ENCODE results near the gene OAS1.
A peak's percentile ranks its signal among the peaks of the same experiment; 100 is the strongest.

OAS1 gene

GRCh38 chr12:112898380-112898779, 8.4 kb upstream of the OAS1 start:
- Histone ChIP-seq H3K4me3 (ENCODE audit: low read depth, low read length) (no peak overlapping the region), H3K4me1 (ENCODE audit: control insufficient read depth, insufficient read depth, low read length) (no peaks in the 10 kb centered on the region), H3K9me3 (ENCODE audit: control insufficient read depth, insufficient read depth, low read depth, low read length) (no peaks in the 10 kb centered on the region), H3K36me3 (ENCODE audit: control insufficient read depth in 2 of 2, insufficient read depth in 1 of 2, low read length in 2 of 2) (no peaks in the 10 kb centered on the region), H3K27ac (ENCODE audit: extremely low read depth, low read depth, low read length) (no peak overlapping the region)
- POLR2A ChIA-PET: no interaction called here
- no peak for TF ChIP-seq OVOL3 (tag by site-specific recombination; IDR thresholded peaks at IDR 0.05)
- no peak for TF ChIP-seq ZBTB8A (tag by site-specific recombination; IDR thresholded peaks at IDR 0.05)
- CTCF ChIA-PET: interaction anchor here (0.9 to 1.0 kb wide), 2 partner anchors 34 to 95 kb away, joined by 3 read pairs; no protein-coding TSS in a partner anchor

- H3K27ac ChIP-seq (ENCODE audit: extremely low read depth, low read depth, low read length): no peak overlapping the region
- no peak overlapping the region for H3K4me3 ChIP-seq (ENCODE audit: low read depth, low read length)
- no peaks in the 10 kb centered on the region for H3K36me3 ChIP-seq (ENCODE audit: control insufficient read depth in 2 of 2, insufficient read depth in 1 of 2, low read length in 2 of 2)
- H3K4me1 ChIP-seq (ENCODE audit: control insufficient read depth, insufficient read depth, low read length): no peaks in the 10 kb centered on the region
- ChIA-PET CTCF (interaction anchor here (0.6 to 1.5 kb wide), 11 partner anchors 11 to 252 kb away, joined by 3 to 5 read pairs (median 3); no protein-coding TSS in a partner anchor), POLR2A (no interaction called here)
- no peaks in the 10 kb centered on the region for H3K9me3 ChIP-seq (ENCODE audit: control insufficient read depth, insufficient read depth, low read depth, low read length)
- no peak for TF ChIP-seq ZSCAN18 (tag by site-specific recombination; IDR thresholded peaks at IDR 0.05)
- no peak for TF ChIP-seq HOXD13 (CRISPR knock-in tag; IDR thresholded peaks at IDR 0.05; ENCODE audit: borderline replicate concordance)
- no peak for TF ChIP-seq ZNF302 (tag by site-specific recombination; IDR thresholded peaks at IDR 0.05; ENCODE audit: low read depth)
- TF ChIP-seq ZBTB11 (tag by site-specific recombination; conservative IDR thresholded peaks at IDR 0.05; ENCODE audit: low read depth): no peak
- peak; percentile 49 for TF ChIP-seq ZNF654 (tag by site-specific recombination; IDR thresholded peaks at IDR 0.05; ENCODE audit: low read depth)
- TF ChIP-seq ZNF704 (tag by site-specific recombination; IDR thresholded peaks at IDR 0.05): no peak
- no peak for TF ChIP-seq ZNF366 (tag by site-specific recombination; conservative IDR thresholded peaks at IDR 0.05)
- peak; percentile 32; the same call in 1 of the 2 replicates for TF ChIP-seq CTCF (tag by site-specific recombination; IDR thresholded peaks at IDR 0.05)
- TF ChIP-seq ZNF23 (tag by site-specific recombination; IDR thresholded peaks at IDR 0.05; ENCODE audit: borderline replicate concordance): peak; percentile 91; the same call in 1 of the 2 replicates
- TF ChIP-seq ZBTB17 (tag by site-specific recombination; IDR thresholded peaks at IDR 0.05): peak; percentile 84
- TF ChIP-seq ZFP41 (tag by site-specific recombination; IDR thresholded peaks at IDR 0.05; ENCODE audit: borderline replicate concordance): no peak
- no peak for TF ChIP-seq ZNF239 (tag by site-specific recombination; IDR thresholded peaks at IDR 0.05)
- no peak for TF ChIP-seq ZSCAN16 (tag by site-specific recombination; IDR thresholded peaks at IDR 0.05)
- no peak for TF ChIP-seq ZNF521 (tag by site-specific recombination; IDR thresholded peaks at IDR 0.05)
- TF ChIP-seq PRDM6 (tag by site-specific recombination; IDR thresholded peaks at IDR 0.05): no peak
- TF ChIP-seq ZNF214 (tag by site-specific recombination; IDR thresholded peaks at IDR 0.05; ENCODE audit: borderline replicate concordance): no peak
- no peak for TF ChIP-seq ZNF280D (tag by site-specific recombination; IDR thresholded peaks at IDR 0.05)
- TF ChIP-seq ZNF341 (tag by site-specific recombination; IDR thresholded peaks at IDR 0.05; ENCODE audit: low read depth): no peak
These were observed 6.2 kb upstream of the OAS1 start for GRCh38 chr12:112900298-112901145.
